GM18505 (cell line): ENCODE results near the gene DAB1.

Source experiments
- ATAC-seq: cut with Tn5 transposase; IDR thresholded peaks from one replicate; pipeline ENCODE4 v1.9.1; 2021; ENCODE audit not compliant: unreplicated experiment
- POLR2A ChIP-seq: IDR thresholded peaks from 4 replicates; pipeline ENCODE4 v1.6.1; 2011; ENCODE audit warnings: borderline replicate concordance; ENCODE audit not compliant: insufficient read depth, insufficient read length; ENCODE audit errors: extremely low read depth

DAB1 gene

DNA sequence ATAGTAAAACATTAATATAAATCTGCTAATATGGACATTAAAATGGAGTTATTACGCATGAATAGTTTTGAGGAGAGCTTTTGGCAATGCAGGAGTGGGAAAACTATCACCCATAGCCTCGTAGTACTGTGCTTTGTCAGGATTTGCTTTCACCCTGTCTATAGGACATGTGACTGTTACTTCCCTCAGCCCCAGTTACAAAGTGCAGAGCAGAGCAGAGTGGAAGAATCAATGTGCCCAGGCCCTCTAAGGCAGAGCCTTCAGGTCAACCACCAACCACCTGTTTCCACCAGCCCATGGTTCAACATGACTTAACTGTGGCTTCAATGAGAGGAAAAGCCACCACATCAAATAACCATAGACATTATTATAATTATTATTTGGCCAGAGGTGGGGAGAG, 389.1 kb downstream of the DAB1 start:
- no peak for TF ChIP-seq POLR2A
- ATAC-seq, result no peak

DNA sequence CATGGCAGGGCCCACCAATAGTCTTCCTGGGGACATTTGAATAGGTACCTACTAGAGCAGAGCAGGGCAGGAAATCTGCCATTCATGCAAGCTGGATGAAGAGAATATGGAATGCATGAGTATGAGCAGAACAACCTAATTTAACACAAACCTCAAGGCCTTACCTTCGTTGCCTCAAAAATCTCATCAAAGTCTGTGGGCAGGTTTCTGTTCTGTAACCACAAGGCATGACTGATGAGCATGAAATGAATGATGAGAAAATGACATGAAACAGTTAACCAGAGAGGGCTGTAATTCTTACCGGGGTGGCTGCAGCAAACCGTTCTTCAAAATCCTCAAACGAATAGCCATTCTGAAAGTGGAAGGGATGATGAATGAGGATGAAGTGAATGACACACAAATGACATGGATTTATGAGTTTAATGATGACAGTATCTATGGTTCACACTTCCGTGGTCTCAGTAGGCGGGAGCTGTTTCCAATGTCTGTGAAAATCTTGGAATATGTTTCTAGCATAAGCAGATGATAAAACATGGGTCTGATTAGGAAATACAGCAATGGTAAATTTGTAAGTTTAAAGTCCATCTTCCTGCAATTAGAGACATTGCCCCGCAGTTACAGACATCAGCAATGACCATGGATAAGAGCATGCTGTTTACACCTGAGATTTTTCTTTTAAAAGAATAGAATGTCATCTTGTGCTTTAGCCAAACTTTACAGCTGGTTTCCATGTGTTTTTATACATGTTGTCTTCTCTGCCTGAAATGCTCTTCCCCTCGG, 390.4 kb downstream of the DAB1 start:
- no peak for ATAC-seq
- TF ChIP-seq POLR2A, result no peak

DNA sequence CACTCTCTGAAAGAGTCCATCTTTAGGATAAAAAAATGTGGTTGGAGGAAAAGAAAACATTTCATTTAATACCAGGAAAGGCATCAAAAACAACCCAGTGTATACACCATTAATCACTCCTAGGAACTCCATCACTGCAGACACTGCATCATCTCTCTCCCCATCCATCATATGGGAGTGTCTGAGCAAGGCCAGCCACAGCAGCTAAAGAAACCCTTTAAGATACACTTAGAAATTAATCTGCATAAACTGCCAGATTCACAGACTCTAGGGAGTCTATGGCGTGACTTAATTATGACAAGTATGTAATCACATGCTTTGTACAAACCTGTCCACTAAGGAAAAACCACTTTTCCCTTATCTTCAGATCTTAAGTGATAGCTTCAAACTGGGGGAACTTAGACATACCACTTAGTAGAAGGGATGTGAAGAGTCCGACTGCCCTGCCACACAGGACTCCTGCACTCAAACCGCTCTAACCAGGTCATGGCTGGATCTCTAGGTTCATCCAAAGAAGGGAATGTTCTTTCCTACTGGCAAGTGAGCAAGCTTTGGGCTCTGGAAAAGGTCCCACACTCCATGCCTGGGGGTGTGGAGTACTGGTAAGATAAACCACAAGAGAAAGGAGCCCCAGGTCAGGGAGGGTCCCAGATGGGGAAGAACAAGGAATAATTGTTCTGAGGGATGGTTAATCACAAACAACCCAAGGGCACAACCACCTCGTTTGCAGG, 397.1 kb downstream of the DAB1 start:
- TF ChIP-seq POLR2A, result no peak
- ATAC-seq, result no peak

DNA sequence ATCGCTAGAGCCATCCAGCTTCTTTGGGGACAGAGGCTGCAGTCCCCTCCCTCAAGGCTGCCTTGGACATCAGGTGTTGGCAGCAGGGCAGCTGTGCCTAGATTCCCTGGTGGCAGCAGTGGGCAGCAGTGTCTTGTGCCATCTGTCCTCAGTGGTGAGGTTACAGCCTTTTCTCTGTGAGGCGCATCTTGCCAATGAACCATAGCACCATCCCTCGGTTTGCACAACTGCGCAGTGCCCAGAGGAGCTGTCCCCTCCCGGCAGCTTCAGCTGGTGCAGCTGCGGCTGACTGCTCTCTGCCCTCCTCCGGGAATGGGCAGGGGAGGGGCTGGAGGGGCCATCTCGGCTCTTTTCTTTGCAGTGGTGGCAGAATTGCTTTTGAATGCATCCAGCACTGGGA, 399.0 kb downstream of the DAB1 start:
- ATAC-seq, result no peak
- TF ChIP-seq POLR2A, result no peak

DNA sequence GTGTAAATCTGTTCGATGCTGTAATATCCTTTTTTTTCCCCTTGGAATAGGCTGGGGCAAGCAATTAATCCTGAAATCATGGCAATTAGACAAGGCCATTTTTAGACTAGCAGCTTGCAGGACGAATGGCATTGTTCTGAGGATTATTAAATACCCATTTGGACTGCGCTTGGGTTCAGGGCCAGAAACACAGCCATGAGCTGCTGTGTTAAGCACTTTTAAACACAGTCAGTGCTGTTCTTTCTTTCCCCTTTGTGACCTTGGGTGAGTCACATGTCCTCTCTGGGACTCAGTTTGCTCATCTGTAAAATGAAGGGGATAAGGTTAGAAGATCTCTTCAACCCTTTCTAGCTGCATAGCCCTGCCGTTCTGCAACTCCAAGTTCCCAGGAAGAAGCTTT, 399.4 kb downstream of the DAB1 start:
- TF ChIP-seq POLR2A, result no peak
- no peak for ATAC-seq

DNA sequence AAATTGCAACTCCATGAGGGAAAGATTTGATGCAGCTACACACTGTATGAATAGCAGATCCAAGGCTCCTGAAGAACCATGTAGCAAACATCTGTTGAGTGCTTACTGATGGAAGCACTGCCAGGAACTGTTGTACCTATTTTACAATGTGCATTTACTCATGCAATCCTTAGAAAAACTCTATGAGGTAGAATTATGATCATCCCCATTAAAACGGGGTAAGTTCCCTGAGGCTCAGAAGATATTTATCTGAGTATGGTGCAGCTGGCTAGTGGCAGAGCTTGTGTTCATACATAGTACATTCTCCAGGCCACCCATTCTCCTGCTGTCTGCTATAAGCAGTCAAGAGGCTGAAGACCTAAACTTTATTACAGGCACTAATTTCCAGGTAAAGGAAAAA, 403.6 kb downstream of the DAB1 start:
- ATAC-seq, result no peak
- TF ChIP-seq POLR2A, result no peak

DNA sequence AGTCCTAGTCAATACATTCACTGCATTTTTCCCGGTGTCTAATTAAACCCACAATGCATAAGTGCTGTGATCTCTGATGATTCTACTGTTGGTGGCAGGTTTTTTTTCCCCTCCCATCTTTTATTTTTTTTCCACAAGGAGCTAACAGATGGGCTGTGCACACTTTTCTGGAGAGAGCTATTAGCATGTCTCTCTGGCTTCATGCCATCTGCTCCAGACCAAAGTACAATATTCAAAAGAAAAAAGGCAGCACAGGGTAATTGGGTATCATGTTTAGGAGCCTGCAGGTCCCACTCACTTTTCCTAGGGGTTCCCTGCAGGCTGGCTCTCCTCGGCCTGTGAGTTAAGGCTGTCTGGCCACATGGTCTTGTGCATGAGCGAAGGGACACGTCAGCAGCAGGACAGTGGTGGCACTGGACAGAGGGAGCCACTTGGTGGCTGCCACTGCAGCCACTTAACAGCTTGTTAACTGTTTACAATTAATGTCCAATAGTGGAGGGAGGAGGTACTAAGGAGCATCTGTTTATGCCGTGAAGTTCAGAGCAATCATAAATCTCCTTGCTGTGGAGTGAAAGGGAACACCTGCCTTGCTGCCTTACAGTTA, 404.5 kb downstream of the DAB1 start:
- no peak for TF ChIP-seq POLR2A
- no peak for ATAC-seq

DNA sequence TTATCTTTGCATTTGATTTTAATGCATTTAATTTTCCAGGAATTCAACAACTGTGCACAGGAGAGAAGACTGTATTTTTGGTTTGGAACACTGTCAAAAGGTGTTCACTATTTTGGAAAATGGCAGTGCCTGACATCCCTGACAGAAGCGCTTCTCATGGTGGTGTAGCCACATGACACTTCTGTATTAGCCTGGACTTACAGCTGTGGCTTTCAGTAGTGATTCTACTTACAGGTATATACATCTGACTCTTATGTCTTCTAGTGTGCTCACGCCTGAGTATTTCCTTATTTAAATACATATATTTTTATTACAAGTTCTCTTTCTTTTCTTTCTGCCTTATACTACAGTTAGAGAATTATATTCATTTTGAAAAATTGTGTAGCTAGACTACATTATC, 405.7 kb downstream of the DAB1 start:
- no peak for TF ChIP-seq POLR2A
- no peak for ATAC-seq

DNA sequence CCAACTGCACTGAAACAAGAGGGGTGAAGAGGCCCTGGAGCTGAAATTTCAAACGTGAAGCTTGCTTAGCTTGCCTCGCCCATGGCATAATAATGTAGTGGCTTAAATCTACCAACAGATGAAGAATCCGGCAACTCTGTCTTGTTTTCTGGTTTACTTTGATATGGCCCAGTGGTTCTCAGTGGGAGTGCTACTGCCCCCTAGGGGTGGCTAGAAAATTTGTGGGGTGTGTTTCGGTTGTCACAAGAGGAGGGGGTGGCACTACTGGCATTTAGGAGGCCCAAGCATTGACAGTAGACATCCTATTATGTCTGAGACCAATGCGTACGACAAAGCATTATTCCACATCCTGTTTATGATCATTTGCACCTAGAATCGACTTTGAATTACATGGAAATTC, 406.1 kb downstream of the DAB1 start:
- no peak for ATAC-seq

DNA sequence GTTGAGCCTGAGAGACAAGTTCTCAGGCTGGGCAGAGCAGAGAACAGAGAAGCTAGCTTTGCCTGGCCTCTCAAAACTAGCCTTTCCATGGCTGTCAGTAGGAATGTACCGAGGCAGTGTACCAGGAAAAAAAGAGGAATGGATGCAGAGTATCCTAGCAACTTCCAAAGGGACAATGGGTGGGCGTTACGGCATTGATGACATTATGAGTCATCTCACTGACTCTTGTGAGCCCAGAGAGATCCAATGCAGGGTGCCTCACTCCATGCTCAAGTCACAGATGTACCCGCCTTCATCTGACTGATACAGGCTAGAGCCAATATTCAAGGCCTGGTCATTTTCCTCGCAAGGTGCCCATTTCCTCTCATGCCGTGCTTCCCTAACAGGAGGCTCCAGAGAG, 406.7 kb downstream of the DAB1 start:
- no peak for TF ChIP-seq POLR2A
- ATAC-seq, result no peak

More for the DNA sequence above, 406.1 kb downstream of the DAB1 start:
- no peak for TF ChIP-seq POLR2A

DNA sequence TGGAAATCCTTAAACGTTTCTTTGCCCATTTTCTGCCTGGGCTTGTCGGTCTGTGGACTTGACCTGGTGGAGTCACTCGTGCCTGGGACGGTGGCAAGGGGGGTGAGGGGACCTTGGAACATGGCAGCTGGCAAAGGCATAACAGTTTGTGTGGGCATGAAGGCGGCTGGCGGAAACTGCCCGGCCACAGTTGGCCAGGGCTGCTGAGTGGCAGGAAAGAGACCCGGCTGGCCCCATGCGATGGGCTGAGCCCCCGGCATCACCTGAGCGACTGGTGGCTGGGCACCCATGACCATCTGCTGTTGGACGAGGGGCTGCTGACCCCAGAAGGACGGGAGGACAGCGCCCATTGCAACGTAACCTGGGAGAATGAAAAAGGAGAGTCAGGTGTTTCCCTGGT, 408.8 kb downstream of the DAB1 start:
- ATAC-seq, result no peak
- TF ChIP-seq POLR2A, result no peak

DNA sequence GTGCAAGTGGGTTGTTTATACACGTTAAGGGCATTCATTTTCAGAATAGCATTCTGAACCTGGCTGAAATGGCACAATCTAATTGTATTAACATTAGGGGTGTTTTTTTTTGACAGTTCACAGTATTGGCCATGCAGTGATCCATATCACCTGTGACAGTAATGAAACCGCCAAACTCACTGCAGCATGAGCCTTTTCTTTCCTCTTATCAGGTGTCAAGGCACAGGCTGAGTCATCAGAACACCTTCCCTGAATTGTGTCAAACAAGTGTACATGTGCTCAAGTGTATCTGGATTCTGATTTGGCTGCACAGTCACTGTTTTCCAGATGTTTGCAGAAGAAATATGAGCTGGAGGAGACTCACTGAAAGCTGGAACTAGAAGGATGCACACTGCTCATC, 410.3 kb downstream of the DAB1 start:
- ATAC-seq, result no peak
- TF ChIP-seq POLR2A, result no peak

DNA sequence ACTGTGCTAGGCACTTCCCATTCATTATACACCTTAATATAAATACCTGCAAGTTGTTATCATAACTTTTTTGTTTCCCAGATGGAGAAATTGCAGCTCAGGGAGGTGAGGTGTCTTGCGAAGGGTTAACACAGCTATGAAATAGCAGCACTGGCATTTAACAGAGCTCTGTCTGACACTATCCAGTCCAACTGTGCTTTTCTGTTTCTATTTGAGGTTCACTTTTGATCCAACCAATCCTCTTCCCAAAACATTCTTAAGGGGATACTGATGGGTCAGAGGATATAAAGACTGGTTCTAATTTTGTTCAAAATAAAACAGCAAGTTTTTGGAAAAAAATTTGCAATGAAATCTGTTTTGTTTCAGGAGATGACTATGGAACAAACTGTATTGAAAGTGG, 411.5 kb downstream of the DAB1 start:
- TF ChIP-seq POLR2A, result no peak
- ATAC-seq, result no peak

DNA sequence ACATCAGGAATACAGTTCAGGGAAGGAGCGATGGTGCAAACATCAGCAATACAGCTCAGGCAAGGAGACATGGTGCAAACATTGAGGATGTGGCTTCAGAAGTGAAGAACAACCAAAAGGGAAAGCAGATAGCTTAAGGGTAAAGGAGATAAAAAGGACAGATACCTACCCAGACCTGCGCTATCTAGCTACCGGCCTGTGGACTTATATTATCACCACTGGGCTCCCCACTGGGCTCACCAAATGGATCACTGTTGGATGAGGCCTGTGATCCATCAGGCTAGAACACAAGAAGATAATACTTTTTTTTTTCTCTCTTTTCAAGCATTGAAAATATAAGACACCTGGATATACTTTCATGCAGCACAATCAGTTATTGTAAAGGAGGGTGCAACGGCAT, 413.3 kb downstream of the DAB1 start:
- ATAC-seq, result no peak
- no peak for TF ChIP-seq POLR2A
